Superior temporal gyrus (tissue), 1 donor: ENCODE results near the gene XCL1.
"Not testable (repeated sequence)": the region's sequence is repeated elsewhere in the genome, so short reads cannot be mapped to it uniquely, and the experiment has no call there.

Experiments
- DNase-seq: peaks from one replicate; pipeline ENCODE4 v3.0.0-alpha.2; 2016; ENCODE audit errors: extremely low spot score

The XCL1 gene

GRCh38 chr1:168576245-168576688 lies at the start of gene XCL1:
Gene XCL1 (plus strand): TSS chr1:168576605. CDS start chr1:168576638, 33 bp downstream.
- not testable (repeated sequence) for DNase-seq

GRCh38 chr1:168529518-168529917 lies 46.9 kb upstream of the XCL1 start:
- no peak for DNase-seq

- DNase-seq = no peak
Measured at GRCh38 chr1:168531615-168532345, 44.6 kb upstream of the XCL1 start.

- DNase-seq = no peak
Measured at GRCh38 chr1:168535536-168535935, 40.9 kb upstream of the XCL1 start.

GRCh38 chr1:168540798-168541197 lies 35.6 kb upstream of the XCL1 start:
- DNase-seq = not testable (repeated sequence)

GRCh38 chr1:168542978-168543377 lies 33.4 kb upstream of the XCL1 start:
- not testable (repeated sequence) for DNase-seq

- DNase-seq = not testable (repeated sequence)
Measured at GRCh38 chr1:168543840-168544498, 32.4 kb upstream of the XCL1 start, which contains the start of gene XCL2. Gene XCL2 (minus strand): TSS chr1:168543997. CDS start chr1:168543964, 33 bp downstream.

GRCh38 chr1:168545678-168546552 lies 30.5 kb upstream of the XCL1 start:
- DNase-seq = peak; percentile 54

- DNase-seq = not testable (repeated sequence)
Measured at GRCh38 chr1:168546553-168546895, 29.9 kb upstream of the XCL1 start.

GRCh38 chr1:168550971-168551370 lies 25.4 kb upstream of the XCL1 start:
- no peak for DNase-seq

GRCh38 chr1:168551688-168552087 lies 24.7 kb upstream of the XCL1 start:
- DNase-seq = no peak

- no peak for DNase-seq
Measured at GRCh38 chr1:168552961-168553360, 23.4 kb upstream of the XCL1 start.

GRCh38 chr1:168553680-168554553 lies 22.5 kb upstream of the XCL1 start:
- DNase-seq = no peak

- no peak for DNase-seq
Measured at GRCh38 chr1:168554603-168555483, 21.6 kb upstream of the XCL1 start.

- DNase-seq = no peak
Measured at GRCh38 chr1:168555508-168556046, 20.8 kb upstream of the XCL1 start.

GRCh38 chr1:168556647-168557046 lies 19.8 kb upstream of the XCL1 start:
- no peak for DNase-seq

- no peak for DNase-seq
Measured at GRCh38 chr1:168560370-168560769, 16.0 kb upstream of the XCL1 start.

- DNase-seq = no peak
Measured at GRCh38 chr1:168561989-168562388, 14.4 kb upstream of the XCL1 start.

- DNase-seq = no peak
Measured at GRCh38 chr1:168565825-168566224, 10.6 kb upstream of the XCL1 start.

- no peak for DNase-seq
Measured at GRCh38 chr1:168567007-168567406, 9.4 kb upstream of the XCL1 start.
